GM19193 (cell line): Measurements from ENCODE around the gene SLC38A2.

Source experiments
- POLR2A ChIP-seq: IDR thresholded peaks from 4 replicates; pipeline ENCODE4 v1.6.1; 2011; ENCODE audit not compliant: insufficient read depth, insufficient read length; ENCODE audit errors: extremely low read depth

Gene SLC38A2

DNA sequence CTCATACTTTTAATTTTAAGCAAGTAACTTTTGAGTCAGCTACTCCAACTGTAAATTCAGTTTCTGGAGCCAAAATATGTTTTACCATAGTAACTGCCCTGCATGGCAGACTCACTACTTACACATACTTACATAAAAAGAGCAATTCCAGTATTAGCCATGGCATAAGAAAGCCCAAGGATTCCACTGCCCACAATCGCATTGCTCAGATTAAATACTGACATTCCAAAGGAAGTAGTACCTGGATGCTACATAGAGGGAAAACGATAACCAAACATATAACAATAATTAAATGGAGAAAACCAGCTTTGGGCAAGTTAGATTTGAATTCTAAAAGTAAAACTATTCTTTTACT, 2.2 kb downstream of the SLC38A2 start:
- TF ChIP-seq POLR2A: no peak

DNA sequence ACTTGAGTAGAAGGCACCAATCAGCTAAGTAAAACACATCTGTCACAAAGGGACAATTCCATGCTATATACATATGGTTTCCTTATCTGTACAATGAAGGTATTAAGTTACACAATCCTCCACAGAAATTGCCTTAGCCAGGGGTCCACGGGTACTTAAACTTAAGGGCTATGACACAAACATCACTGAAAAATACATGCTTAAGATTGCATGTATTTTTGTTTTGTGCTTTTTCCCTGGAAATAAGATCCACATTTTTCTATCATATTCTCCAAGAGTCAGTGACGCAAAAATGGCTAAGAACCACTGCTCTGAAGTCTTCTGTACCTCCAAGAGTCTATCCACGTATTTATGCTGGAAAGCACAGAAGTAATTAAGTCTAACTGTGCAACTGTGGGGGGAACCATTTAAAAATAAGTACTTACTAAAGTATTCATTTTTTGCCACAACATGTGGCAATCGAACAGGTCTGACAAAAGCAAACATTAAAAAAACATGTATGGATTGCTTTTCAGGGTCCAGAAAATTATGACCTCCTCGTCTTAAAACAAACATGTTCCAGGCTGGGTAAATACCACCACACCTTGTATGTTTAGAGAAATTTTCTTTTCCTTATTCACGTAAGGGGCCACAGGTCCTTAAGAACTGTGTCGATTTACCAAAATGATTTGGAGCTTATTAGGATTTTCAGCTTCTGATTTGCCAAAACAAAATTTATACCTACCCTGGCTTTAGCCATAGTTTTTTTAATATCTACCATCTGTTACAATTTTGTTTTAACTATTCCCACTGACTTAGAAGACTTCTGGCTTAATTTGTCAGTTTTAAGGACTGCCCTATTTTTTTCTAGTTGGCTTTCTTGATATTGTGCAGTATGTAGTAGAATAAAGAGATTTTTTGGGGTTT, 2.8 kb downstream of the SLC38A2 start:
- no peak for TF ChIP-seq POLR2A

DNA sequence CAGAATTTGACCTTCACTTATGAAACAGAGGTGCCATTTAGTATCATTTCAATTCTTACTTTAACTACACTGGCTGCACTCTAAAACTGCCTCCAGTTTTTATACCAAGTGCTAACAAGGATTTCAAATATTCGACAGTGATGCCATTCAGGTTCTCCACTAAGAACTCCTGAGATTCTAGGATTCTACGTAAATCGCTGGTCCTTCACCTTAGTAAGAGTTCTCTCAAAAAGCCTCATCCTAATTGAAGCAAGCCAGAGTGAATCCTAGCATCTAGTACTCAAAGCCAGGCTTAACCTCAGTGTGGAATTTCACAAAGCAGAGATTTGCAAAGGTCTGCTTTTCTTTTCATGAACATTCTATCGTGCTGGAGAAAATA, 3.5 kb downstream of the SLC38A2 start:
- TF ChIP-seq POLR2A: no peak

GRCh38 chr12:46368684-46369083, 3.9 kb downstream of the SLC38A2 start:
- TF ChIP-seq POLR2A: no peak

DNA sequence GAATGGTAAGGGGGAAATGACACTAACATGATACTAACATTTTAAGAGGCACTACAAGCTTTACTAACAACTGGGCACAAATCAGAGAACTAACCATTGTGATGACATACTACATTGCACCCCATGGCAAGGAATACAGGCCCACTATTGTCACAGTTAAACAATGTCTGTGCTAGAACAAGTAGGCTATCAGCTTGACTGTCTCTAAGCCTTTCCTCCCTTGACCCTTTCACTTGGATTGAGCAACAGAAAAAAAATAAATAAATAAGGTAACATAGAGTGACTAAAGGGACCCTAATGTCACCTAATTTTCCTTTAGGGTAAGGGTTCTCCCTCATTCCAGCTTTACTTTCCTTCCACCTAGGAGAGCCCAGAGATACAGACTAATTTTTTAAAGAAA, 4.4 kb downstream of the SLC38A2 start:
- no peak for TF ChIP-seq POLR2A

GRCh38 chr12:46367351-46368029, 5.1 kb downstream of the SLC38A2 start:
- no peak for TF ChIP-seq POLR2A

GRCh38 chr12:46366771-46367170, 5.8 kb downstream of the SLC38A2 start:
- TF ChIP-seq POLR2A: no peak

DNA sequence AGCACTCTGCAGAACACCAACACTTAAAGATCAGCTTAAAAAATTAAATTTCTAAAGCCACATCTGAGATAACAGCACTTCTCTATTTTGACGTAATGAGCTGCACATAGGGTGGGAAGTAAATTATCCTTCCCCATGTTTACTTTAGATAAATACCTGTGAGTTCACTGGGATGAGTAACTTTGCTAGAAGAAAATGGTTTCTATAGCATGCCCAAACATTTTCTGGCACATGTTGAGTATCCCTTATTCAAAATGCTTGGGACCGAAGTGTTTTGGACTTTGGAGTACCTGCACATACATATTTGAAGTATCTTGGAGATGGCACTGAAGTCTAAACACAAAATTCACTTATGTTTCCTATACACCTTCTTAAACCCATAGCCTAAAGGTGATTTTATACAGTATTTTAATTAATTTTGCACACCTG, 6.6 kb downstream of the SLC38A2 start:
- TF ChIP-seq POLR2A: no peak

DNA sequence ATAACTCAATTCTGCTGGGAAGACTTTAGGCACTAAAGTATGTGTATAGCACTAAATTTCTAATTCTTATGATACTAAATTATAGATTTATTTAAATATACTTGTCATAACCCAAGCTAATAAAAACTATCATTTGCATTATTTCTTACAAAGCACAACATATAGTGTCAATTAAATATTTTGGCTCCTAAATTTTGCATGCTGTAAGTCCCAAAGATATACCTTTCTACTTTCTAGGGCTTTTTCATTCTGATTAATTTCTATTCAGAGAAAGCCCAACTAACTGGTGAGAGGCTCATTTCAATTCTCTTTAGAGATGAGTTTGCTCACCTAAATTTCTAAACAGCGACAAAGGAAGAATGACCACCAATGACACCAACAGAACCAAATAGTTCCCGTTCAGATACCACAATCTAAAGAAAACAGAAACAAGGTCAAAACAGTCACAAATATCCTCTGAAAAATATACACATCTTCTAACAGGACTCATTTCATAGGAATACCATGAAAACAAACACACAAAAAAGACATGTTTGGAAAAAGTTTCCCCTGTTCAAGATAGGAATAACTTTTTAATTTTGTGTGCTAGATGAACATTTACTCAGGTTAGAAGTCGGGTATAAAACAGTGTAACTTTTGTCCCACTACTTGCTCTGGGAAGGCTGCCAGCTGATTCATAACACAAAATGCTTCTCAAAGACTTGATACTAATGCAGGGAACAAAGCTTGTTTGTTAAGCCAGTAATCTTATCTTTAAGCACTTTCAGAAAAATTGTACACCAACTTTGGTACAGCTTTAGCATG, 7.6 kb downstream of the SLC38A2 start:
- no peak for TF ChIP-seq POLR2A

GRCh38 chr12:46364300-46364696, 8.3 kb downstream of the SLC38A2 start:
- no peak for TF ChIP-seq POLR2A

DNA sequence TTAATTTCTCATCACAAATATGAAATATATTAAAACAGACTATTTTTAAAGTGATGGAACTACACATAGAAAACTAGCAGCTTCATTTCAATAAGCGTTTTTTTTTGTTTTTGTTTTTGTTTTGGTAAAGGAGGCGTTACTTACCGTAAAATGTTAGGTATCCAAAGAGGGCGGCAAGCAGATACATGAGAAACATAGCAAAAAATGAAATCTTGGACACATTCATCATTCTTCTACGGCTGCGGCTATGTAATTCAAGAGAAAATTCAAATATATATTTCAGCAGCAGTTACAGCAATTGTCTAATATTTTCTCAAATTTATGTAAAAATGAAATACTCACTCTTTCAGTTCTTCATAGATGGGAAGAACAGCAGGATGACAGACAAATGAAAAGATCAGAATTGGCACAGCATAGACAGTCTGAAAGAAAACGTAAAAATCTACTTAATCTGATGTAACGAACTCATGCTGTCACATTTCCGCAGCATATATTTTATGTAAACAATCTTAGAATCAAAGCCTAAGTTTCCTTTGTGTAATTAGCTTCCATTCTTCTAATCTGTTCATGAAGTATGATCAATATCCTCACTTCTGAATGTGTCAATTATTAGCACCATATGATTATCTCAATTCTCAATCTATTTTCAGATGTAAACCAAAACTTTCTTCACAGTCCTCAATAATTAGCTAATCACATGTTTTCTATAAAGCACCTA, 8.8 kb downstream of the SLC38A2 start:
- TF ChIP-seq POLR2A: no peak

DNA sequence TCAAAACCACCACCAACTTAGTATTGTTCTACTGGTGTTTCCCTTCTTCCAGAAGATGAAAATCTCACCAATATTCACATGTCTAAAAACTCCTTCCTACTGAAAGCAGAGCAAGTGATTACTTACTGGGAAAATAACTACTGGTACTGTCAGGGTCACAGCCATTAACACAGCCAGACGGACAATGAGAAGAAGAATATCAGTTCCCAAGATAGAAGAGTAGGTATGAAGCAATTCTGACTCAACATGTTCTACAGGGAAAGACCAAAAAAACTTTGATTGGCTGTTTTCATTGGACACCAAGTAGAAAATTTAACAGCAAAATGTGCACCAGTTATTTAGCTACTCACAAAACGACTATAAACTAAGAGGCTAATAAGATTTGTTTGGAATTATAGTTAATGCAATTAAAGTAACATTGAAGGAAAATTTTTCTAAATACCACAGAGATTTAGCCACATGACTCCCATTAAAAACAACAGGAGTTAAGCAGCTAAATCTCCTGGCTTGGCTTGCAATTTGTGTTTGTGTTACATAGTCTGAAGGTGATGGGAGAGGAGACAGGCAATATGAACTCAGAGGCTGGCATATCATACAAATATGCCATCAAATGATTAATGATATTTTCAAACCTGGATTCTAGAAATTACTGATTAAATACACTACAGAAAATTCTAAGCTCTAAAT, 9.5 kb downstream of the SLC38A2 start:
- no peak for TF ChIP-seq POLR2A

- TF ChIP-seq POLR2A: no peak
These were observed 10.9 kb downstream of the SLC38A2 start for GRCh38 chr12:46361667-46362034.
